Measurements from ENCODE around the gene LAMC3.
A peak's percentile ranks its signal among the peaks of the same experiment; 100 is the strongest.

LAMC3 gene

DNA sequence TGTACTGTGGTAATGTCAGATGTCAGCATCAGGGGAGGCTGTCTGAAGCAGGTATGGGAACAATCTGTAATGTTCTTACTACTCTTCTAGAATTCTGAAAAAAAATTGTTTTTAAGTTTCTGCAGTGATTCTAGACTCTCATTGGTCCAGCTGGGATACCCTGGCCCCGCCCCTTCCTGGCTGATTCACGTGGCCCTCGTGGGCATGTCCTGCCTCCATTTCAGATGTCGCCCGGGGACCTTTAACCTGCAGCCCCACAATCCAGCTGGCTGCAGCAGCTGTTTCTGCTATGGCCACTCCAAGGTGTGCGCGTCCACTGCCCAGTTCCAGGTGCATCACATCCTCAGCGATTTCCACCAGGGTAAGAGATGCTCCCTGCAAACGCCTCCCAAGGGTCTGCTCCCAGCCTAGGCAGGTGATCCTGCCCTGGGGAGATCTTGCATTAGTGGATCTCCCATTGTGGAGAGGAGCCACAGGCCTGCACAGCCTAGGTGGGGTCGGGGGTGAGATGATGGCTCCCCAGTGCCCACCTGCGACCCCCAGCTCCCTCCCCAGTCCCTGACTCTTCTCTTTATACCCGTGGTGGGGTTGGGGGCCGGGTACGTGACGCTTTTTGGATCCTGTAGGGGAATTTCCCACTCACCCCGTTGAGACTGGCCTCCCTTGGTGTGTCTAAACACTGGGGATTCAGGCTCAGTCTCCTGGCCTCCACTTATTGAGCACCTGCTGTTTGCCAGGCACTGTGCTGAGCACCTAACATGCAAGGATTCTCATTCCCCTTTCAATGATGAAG lies 36.5 kb downstream of the LAMC3 start:
- TF ChIP-seq, protein P1, sequence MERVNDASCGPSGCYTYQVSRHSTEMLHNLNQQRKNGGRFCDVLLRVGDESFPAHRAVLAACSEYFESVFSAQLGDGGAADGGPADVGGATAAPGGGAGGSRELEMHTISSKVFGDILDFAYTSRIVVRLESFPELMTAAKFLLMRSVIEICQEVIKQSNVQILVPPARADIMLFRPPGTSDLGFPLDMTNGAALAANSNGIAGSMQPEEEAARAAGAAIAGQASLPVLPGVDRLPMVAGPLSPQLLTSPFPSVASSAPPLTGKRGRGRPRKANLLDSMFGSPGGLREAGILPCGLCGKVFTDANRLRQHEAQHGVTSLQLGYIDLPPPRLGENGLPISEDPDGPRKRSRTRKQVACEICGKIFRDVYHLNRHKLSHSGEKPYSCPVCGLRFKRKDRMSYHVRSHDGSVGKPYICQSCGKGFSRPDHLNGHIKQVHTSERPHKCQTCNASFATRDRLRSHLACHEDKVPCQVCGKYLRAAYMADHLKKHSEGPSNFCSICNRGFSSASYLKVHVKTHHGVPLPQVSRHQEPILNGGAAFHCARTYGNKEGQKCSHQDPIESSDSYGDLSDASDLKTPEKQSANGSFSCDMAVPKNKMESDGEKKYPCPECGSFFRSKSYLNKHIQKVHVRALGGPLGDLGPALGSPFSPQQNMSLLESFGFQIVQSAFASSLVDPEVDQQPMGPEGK (CRISPR knock-in tag; IDR thresholded peaks at IDR 0.05; ENCODE audit: borderline replicate concordance) = no peak
- TF ChIP-seq SNAI2 (CRISPR knock-in tag; IDR thresholded peaks at IDR 0.05) = no peak
- TF ChIP-seq BACH2 (CRISPR knock-in tag; IDR thresholded peaks at IDR 0.05; ENCODE audit: borderline replicate concordance) = no peak
- no peak for TF ChIP-seq ZNF565 (CRISPR knock-in tag; conservative IDR thresholded peaks at IDR 0.05; ENCODE audit: low read depth)
- TF ChIP-seq, protein P2, sequence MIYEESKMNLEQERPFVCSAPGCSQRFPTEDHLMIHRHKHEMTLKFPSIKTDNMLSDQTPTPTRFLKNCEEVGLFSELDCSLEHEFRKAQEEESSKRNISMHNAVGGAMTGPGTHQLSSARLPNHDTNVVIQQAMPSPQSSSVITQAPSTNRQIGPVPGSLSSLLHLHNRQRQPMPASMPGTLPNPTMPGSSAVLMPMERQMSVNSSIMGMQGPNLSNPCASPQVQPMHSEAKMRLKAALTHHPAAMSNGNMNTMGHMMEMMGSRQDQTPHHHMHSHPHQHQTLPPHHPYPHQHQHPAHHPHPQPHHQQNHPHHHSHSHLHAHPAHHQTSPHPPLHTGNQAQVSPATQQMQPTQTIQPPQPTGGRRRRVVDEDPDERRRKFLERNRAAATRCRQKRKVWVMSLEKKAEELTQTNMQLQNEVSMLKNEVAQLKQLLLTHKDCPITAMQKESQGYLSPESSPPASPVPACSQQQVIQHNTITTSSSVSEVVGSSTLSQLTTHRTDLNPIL (CRISPR knock-in tag; IDR thresholded peaks at IDR 0.05; ENCODE audit: low read depth) = no peak
- no peak for TF ChIP-seq TCF4 (CRISPR knock-in tag; IDR thresholded peaks at IDR 0.05; ENCODE audit: borderline replicate concordance)
- TF ChIP-seq ESRRG (CRISPR knock-in tag; IDR thresholded peaks at IDR 0.05) = no peak
- TF ChIP-seq OSR1 (CRISPR knock-in tag; IDR thresholded peaks at IDR 0.05) = no peak
- ATAC-seq = no peak

DNA sequence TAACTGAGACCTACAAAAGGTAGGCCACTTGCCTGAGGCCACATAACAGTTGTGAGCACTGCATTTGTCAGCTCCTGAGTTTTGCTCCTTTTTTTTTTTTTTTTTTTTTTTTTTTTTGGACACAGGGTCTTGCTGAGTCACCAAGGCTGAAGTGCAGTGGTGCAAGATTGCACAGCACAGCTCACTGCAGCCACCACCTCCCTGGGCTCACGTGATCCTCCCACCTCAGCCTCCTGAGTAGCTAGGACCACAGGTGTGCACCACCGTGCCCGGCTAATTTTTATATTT lies 37.1 kb downstream of the LAMC3 start:
- no peak for TF ChIP-seq ZC3H10 (CRISPR knock-in tag; IDR thresholded peaks at IDR 0.05)
- TF ChIP-seq BACH2 (CRISPR knock-in tag; IDR thresholded peaks at IDR 0.05; ENCODE audit: borderline replicate concordance) = no peak
- no peak for TF ChIP-seq ZNF565 (CRISPR knock-in tag; conservative IDR thresholded peaks at IDR 0.05; ENCODE audit: low read depth)
- TF ChIP-seq PPARA (CRISPR knock-in tag; IDR thresholded peaks at IDR 0.05; ENCODE audit: borderline replicate concordance) = no peak
- TF ChIP-seq ESRRG (CRISPR knock-in tag; IDR thresholded peaks at IDR 0.05) = no peak
- no peak for TF ChIP-seq ZNF70 (CRISPR knock-in tag; IDR thresholded peaks at IDR 0.05)
- TF ChIP-seq, protein P2 (CRISPR knock-in tag; IDR thresholded peaks at IDR 0.05; ENCODE audit: low read depth) = no peak
- no peak for TF ChIP-seq OSR1 (CRISPR knock-in tag; IDR thresholded peaks at IDR 0.05)
- no peak for TF ChIP-seq ZFP3 (CRISPR knock-in tag; IDR thresholded peaks at IDR 0.05)
- no peak for TF ChIP-seq TOX (CRISPR knock-in tag; IDR thresholded peaks at IDR 0.05; ENCODE audit: borderline replicate concordance)
- TF ChIP-seq, protein P3, sequence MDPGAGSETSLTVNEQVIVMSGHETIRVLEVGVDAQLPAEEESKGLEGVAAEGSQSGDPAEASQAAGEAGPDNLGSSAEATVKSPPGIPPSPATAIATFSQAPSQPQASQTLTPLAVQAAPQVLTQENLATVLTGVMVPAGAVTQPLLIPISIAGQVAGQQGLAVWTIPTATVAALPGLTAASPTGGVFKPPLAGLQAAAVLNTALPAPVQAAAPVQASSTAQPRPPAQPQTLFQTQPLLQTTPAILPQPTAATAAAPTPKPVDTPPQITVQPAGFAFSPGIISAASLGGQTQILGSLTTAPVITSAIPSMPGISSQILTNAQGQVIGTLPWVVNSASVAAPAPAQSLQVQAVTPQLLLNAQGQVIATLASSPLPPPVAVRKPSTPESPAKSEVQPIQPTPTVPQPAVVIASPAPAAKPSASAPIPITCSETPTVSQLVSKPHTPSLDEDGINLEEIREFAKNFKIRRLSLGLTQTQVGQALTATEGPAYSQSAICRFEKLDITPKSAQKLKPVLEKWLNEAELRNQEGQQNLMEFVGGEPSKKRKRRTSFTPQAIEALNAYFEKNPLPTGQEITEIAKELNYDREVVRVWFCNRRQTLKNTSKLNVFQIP (CRISPR knock-in tag; IDR thresholded peaks at IDR 0.05; ENCODE audit: borderline replicate concordance, low read depth) = no peak
- no peak for TF ChIP-seq TCF4 (CRISPR knock-in tag; IDR thresholded peaks at IDR 0.05; ENCODE audit: borderline replicate concordance)
- no peak for TF ChIP-seq CSDC2 (CRISPR knock-in tag; IDR thresholded peaks at IDR 0.05)
- no peak for ATAC-seq

DNA sequence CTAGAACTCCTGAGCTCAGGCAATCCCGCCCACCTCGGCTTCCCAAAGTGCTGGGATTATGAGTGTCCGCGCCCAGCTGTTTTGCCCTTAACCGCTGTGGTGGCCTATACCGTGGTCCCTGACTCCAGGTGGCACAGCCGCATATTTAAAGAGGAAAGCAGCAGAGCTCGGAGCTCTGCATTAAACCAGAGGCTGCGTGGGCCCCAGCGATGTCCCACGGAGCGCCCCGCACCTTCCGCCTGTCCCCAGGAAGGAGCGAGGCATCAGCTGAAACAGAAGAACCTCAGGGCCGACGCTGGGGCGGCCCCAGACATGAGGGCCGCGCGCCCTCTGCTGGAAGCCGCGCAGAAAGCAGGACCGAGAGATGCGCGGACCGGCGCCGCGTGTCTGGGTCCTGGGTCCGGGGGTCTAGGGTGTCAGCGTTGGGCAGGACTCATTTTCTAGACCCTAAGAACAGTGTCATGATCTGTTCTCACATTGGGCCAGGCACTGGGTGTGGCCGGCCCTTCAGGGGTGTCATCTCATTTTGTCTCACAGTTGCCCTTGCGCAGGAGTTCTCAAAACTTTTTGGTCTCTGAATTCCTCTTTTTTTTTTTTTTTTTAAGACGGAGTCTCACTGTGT lies 37.7 kb downstream of the LAMC3 start:
- peak; percentile 97 for ATAC-seq
- no peak for TF ChIP-seq GLIS3 (CRISPR knock-in tag; IDR thresholded peaks at IDR 0.05)
- TF ChIP-seq, protein P4, sequence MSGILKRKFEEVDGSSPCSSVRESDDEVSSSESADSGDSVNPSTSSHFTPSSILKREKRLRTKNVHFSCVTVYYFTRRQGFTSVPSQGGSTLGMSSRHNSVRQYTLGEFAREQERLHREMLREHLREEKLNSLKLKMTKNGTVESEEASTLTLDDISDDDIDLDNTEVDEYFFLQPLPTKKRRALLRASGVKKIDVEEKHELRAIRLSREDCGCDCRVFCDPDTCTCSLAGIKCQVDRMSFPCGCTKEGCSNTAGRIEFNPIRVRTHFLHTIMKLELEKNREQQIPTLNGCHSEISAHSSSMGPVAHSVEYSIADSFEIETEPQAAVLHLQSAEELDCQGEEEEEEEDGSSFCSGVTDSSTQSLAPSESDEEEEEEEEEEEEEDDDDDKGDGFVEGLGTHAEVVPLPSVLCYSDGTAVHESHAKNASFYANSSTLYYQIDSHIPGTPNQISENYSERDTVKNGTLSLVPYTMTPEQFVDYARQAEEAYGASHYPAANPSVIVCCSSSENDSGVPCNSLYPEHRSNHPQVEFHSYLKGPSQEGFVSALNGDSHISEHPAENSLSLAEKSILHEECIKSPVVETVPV (CRISPR knock-in tag; IDR thresholded peaks at IDR 0.05) = no peak
- no peak for TF ChIP-seq TCF4 (CRISPR knock-in tag; IDR thresholded peaks at IDR 0.05; ENCODE audit: borderline replicate concordance)
- TF ChIP-seq ZFP30 (CRISPR knock-in tag; IDR thresholded peaks at IDR 0.05) = no peak
- TF ChIP-seq, protein P2 (CRISPR knock-in tag; IDR thresholded peaks at IDR 0.05; ENCODE audit: low read depth) = no peak
- no peak for TF ChIP-seq ZC3H10 (CRISPR knock-in tag; IDR thresholded peaks at IDR 0.05)
- TF ChIP-seq, protein P1 (CRISPR knock-in tag; IDR thresholded peaks at IDR 0.05; ENCODE audit: borderline replicate concordance) = no peak
- TF ChIP-seq SNAI2 (CRISPR knock-in tag; IDR thresholded peaks at IDR 0.05) = no peak
- no peak for TF ChIP-seq ISL1 (CRISPR knock-in tag; IDR thresholded peaks at IDR 0.05)
- TF ChIP-seq RARB (CRISPR knock-in tag; IDR thresholded peaks at IDR 0.05) = no peak
- TF ChIP-seq, protein P5, sequence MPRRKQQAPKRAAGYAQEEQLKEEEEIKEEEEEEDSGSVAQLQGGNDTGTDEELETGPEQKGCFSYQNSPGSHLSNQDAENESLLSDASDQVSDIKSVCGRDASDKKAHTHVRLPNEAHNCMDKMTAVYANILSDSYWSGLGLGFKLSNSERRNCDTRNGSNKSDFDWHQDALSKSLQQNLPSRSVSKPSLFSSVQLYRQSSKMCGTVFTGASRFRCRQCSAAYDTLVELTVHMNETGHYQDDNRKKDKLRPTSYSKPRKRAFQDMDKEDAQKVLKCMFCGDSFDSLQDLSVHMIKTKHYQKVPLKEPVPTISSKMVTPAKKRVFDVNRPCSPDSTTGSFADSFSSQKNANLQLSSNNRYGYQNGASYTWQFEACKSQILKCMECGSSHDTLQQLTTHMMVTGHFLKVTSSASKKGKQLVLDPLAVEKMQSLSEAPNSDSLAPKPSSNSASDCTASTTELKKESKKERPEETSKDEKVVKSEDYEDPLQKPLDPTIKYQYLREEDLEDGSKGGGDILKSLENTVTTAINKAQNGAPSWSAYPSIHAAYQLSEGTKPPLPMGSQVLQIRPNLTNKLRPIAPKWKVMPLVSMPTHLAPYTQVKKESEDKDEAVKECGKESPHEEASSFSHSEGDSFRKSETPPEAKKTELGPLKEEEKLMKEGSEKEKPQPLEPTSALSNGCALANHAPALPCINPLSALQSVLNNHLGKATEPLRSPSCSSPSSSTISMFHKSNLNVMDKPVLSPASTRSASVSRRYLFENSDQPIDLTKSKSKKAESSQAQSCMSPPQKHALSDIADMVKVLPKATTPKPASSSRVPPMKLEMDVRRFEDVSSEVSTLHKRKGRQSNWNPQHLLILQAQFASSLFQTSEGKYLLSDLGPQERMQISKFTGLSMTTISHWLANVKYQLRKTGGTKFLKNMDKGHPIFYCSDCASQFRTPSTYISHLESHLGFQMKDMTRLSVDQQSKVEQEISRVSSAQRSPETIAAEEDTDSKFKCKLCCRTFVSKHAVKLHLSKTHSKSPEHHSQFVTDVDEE (CRISPR knock-in tag; IDR thresholded peaks at IDR 0.05) = no peak
- no peak for TF ChIP-seq PPARA (CRISPR knock-in tag; IDR thresholded peaks at IDR 0.05; ENCODE audit: borderline replicate concordance)
- TF ChIP-seq CSDC2 (CRISPR knock-in tag; IDR thresholded peaks at IDR 0.05) = no peak
- no peak for TF ChIP-seq OSR1 (CRISPR knock-in tag; IDR thresholded peaks at IDR 0.05)
